KMS-11 (cell line): Measurements from ENCODE around the gene FCHSD2.

ENCODE experiments used
- H2AFZ ChIP-seq: fragments of 200-600 bp; sonication (generic); 2 replicates; pipeline ENCODE4 v1.6.1; 2016; ENCODE audit warnings: antibody characterized with exemption, mixed run types, low read depth
- H3K27ac ChIP-seq: fragments of 200-600 bp; sonication (generic); 2 replicates; pipeline ENCODE4 v1.6.1; 2016; ENCODE audit warnings: mild to moderate bottlenecking, mixed run types
- H3K27me3 ChIP-seq: fragments of 200-600 bp; sonication (generic); 2 replicates; pipeline ENCODE4 v1.6.1; 2017; ENCODE audit warnings: mild to moderate bottlenecking, low read depth, mixed run types, moderate library complexity; ENCODE audit not compliant: insufficient read depth
- H3K36me3 ChIP-seq: fragments of 200-600 bp; sonication (generic); 2 replicates; pipeline ENCODE4 v1.6.1; 2017; ENCODE audit warnings: mild to moderate bottlenecking, mixed run types; ENCODE audit not compliant: insufficient read depth
- H3K4me1 ChIP-seq: fragments of 200-600 bp; sonication (generic); 2 replicates; pipeline ENCODE4 v1.6.1; 2016; ENCODE audit warnings: mild to moderate bottlenecking, low read depth, mixed run types; ENCODE audit not compliant: poor library complexity, severe bottlenecking
- H3K4me2 ChIP-seq: fragments of 200-600 bp; sonication (generic); 2 replicates; pipeline ENCODE4 v1.7.0; 2016; ENCODE audit warnings: mild to moderate bottlenecking, mixed run types
- H3K4me3 ChIP-seq: fragments of 200-600 bp; sonication (generic); IDR thresholded peaks from 2 replicates; pipeline ENCODE4 v1.6.1; 2017; ENCODE audit warnings: low read depth, low read length, mixed read lengths; ENCODE audit not compliant: insufficient read depth
- H3K79me2 ChIP-seq: fragments of 200-600 bp; sonication (generic); 2 replicates; pipeline ENCODE4 v1.6.1; 2016; ENCODE audit warnings: low read depth, mixed run types; ENCODE audit not compliant: insufficient read depth
- H3K9ac ChIP-seq: fragments of 200-600 bp; sonication (generic); 2 replicates; pipeline ENCODE4 v1.6.1; 2016; ENCODE audit warnings: mild to moderate bottlenecking, mixed run types
- H4K20me1 ChIP-seq: fragments of 200-600 bp; sonication (generic); 2 replicates; pipeline ENCODE4 v1.6.1; 2016; ENCODE audit warnings: mild to moderate bottlenecking, mixed run types; ENCODE audit not compliant: insufficient read depth
- CTCF ChIP-seq: fragments of 200-600 bp; sonication (generic); conservative IDR thresholded peaks from 2 replicates; pipeline ENCODE4 v1.6.1; 2017; ENCODE audit warnings: low read depth, mild to moderate bottlenecking, antibody characterized with exemption, low read length, moderate library complexity, mixed read lengths

FCHSD2 gene

GRCh38 chr11:73189315-73189714, 47.2 kb upstream of the FCHSD2 start:
- H2AFZ ChIP-seq, result no peak overlapping the region

GRCh38 chr11:73188301-73188700, 46.2 kb upstream of the FCHSD2 start:
- H3K27me3 ChIP-seq, result no peaks in the 10 kb centered on the region
- H3K27ac ChIP-seq, result no peak overlapping the region
- H4K20me1 ChIP-seq, result no peaks in the 10 kb centered on the region
- no peaks in the 10 kb centered on the region for H3K36me3 ChIP-seq
- H3K4me2 ChIP-seq, result no peak overlapping the region
- no peak for TF ChIP-seq CTCF
- H3K79me2 ChIP-seq, result no peaks in the 10 kb centered on the region
- H2AFZ ChIP-seq, result no peak overlapping the region
- H3K4me1 ChIP-seq, result no peaks in the 10 kb centered on the region
- no peak overlapping the region for H3K9ac ChIP-seq
- no peak overlapping the region for H3K4me3 ChIP-seq

More at GRCh38 chr11:73189315-73189714, 47.2 kb upstream of the FCHSD2 start:
- H3K27me3 ChIP-seq, result no peaks in the 10 kb centered on the region
- no peaks in the 10 kb centered on the region for H3K36me3 ChIP-seq
- H3K4me2 ChIP-seq, result no peak overlapping the region
- H3K79me2 ChIP-seq, result no peaks in the 10 kb centered on the region
- H3K4me1 ChIP-seq, result no peaks in the 10 kb centered on the region
- H3K9ac ChIP-seq, result no peak overlapping the region
- no peak for TF ChIP-seq CTCF
- no peak overlapping the region for H3K4me3 ChIP-seq
- H3K27ac ChIP-seq, result no peak overlapping the region
- H4K20me1 ChIP-seq, result no peaks in the 10 kb centered on the region

GRCh38 chr11:73187854-73188253, 45.7 kb upstream of the FCHSD2 start:
- TF ChIP-seq CTCF, result no peak
- no peaks in the 10 kb centered on the region for H3K4me1 ChIP-seq
- no peak overlapping the region for H3K4me3 ChIP-seq
- H3K36me3 ChIP-seq, result no peaks in the 10 kb centered on the region
- H3K9ac ChIP-seq, result no peak overlapping the region
- no peak overlapping the region for H3K27ac ChIP-seq
- H3K27me3 ChIP-seq, result no peaks in the 10 kb centered on the region
- no peaks in the 10 kb centered on the region for H4K20me1 ChIP-seq
- H3K4me2 ChIP-seq, result no peak overlapping the region
- H2AFZ ChIP-seq, result no peak overlapping the region
- H3K79me2 ChIP-seq, result no peaks in the 10 kb centered on the region

- no peaks in the 10 kb centered on the region for H4K20me1 ChIP-seq
- no peak overlapping the region for H2AFZ ChIP-seq
- H3K36me3 ChIP-seq, result no peaks in the 10 kb centered on the region
- no peak overlapping the region for H3K27ac ChIP-seq
- no peaks in the 10 kb centered on the region for H3K4me1 ChIP-seq
- no peak overlapping the region for H3K4me3 ChIP-seq
- no peaks in the 10 kb centered on the region for H3K27me3 ChIP-seq
- no peak for TF ChIP-seq CTCF
- no peaks in the 10 kb centered on the region for H3K79me2 ChIP-seq
- no peak overlapping the region for H3K4me2 ChIP-seq
- H3K9ac ChIP-seq, result no peak overlapping the region
These were observed 44.8 kb upstream of the FCHSD2 start for GRCh38 chr11:73186886-73187285.
